NCI-H774 (cell line): ENCODE data around the gene MCF2L.

Source experiments
- DNase-seq: peaks from one replicate; lab custom pipeline; 2025; lab: John Stamatoyannopoulos, UW

MCF2L gene

DNA sequence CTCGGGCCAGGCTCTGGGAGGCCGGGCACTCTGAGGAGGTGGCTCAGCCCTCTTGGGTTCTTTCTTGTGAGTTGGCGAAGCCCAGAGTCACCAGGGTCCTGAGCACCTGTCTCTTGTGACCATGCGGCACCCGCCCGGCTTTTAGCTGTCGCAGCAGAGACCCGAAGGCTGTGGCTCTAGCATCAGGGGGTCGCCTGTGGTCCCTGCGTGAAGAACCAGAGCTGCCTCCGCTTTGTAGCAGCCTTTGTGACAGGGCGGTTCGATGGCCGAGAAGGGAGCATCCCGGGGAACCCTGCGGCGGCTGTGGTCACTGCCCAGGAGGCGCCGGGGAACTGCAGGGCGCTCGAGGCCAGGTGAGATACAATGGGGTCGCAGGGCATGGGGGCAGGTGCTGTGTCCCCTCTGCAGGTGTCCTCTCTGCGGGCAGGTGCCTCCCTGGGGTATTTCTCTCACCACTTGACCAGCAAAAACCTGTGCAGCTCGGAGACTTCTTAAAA is 10.4 kb downstream of the MCF2L start:
- DNase-seq, result no peak

DNA sequence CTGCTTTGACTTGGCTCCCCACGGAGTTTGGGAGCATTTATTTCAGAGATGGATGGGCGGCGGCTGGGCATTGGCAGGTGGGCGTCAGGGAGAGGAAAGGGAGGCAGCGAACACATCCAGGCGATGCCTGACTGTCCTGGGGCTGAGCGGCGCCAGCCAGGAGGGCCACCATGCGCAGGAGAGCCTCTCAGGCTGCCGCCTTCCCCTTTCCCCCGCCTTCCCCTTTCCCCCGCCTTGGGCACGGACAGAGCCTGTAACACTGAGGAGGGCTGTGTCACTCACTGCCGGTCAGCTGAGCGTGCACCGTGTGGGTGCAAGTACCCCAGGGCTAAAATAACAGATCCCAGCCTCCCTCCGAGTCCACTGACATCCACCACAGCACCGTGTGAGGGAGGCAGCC is 11.4 kb downstream of the MCF2L start:
- DNase-seq, result no peak

- no peak for DNase-seq
Measured at GRCh38 chr13:112981451-112981850, 12.4 kb downstream of the MCF2L start.

DNA sequence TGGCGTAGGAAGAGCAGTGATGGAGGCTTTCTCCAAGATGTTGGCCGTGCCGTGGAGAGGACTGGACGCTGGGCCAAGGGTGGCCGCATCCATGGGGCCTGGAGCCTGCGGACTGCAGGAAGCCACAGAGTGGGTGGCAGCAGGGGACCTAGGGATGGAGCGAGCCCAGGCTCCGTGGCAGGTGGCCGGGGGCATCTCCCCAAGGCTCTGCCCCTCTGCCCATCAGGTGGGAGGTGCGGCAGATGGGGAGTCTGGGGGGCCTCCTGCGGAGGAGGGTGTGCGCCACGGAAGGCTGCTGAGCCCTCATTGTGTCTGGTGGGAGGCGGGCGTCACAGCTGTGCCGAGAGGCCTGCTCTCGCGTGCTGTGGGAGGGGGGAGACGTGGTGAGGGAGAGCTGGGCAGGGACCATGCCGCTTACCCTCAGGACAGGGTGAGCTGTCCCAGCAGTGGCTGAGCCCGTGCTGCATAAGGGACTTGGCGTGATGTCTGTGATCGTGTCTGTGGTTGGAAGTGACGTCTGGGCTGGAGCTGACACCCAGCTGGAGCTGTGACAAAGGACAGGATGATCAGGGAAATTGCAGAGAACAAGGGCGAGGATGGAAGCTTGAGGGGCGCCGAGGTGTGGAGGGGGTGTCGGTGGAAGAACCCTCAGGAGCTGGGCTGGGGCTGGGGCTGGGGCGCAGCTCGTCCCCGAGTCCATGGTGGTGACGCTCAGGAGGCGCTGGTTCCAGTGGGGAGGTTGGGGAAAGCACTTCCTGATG is 13.4 kb downstream of the MCF2L start:
- DNase-seq, result no peak

DNA sequence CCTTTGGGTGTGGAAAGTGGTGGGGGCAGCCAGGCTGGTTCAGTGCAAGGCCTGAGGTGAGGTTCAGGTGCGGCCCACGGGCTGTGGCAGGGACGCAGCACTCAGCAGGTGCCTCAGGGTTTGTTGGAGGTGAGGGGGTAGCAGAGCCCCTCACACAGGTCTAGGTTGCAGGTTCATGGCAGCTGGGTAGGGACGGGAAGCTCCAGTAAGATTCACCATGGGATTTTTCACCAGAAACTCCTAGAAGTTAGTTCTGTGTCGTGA is 14.0 kb downstream of the MCF2L start:
- no peak for DNase-seq

- DNase-seq, result peak; percentile 62
Measured at GRCh38 chr13:112983428-112984196, 14.6 kb downstream of the MCF2L start.

DNA sequence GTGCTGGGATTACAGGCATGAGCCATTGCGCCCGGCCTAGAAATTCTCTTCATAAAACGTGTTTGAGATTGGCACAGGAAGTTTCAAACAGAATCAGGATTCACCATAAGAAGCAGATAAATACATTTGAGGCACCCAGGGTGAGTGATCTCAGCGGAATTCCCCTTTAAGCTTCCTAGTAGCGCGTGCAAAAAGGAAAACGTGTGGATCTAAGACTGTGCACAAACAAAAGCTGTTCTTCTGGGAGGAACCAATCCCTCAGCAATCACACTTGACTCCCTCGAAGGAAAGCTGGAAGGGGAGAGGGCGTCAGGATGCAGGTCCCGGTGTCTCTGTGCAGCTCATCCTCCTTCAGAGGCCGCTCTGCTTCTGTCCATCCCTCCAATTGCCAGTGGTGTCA is 15.5 kb downstream of the MCF2L start:
- DNase-seq, result no peak

DNA sequence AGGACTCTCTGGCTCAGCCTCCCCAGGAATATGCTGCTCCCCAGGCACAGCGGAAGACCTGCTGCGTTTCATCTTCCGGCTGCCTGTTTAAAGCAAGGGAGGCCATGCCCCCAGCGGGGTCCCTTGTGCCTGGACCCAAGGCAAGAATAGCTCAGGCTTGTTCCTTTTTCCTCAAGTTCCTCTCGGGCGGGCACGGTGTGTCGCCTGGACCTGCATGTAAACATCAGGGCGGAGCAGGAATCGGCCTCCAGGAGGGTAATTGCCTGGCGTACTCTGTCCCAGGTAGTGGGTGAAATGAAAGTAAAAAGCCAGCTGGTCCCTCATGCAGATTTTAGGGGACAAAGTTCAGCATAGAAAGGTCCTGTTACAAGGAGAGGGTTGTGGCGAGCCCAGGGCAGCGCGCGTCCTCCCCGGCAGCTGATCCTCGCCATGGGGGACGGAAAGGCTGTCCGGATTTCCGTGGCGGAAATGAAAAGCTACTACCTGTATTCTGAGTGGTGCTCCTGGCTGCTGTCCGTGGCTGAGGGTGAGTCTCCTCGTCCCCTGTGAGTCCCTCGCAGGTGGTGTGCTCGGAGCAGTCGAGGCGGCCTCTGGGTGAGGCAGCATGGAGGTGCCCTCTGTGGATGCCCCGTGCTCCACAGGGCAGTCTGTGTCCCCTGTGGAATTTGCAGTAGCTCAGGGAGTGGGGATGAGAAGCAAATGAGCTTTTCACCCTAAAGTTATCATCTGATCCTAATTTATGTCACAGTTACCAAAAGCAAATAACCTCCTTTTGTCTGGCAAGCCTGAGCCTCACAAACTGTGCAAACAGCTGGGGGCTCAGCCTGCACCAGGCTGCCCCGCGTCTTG is 16.2 kb downstream of the MCF2L start:
- DNase-seq, result peak; percentile 71

DNA sequence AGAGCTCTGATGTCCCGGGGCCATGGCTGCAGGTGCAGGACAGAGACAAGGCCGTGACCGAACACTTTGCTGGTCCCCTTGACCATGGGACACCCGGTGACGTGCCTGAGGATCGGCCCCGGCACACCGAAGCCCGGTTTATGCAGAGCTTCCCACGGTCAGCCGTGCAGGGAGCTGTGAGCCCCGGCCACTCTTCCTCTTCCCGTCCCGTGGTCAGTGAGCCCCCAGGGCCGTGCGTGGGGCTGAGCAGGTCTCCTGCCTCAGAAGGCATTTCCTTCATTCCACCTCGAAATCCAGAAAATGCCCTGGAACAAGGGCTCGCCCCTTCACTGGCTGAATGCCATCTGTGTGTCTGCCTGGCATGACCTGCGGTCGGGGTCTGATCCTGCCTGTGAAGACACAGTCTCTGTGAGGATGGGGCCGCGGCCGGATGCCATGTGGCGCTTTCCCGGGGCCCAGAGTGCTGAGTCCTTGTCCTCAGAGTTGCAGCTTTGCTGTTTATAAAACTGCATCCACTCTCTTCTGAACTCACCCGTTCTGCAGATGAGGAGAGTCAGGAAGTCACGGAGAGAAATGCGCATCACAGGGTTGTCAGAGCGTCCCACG is 16.9 kb downstream of the MCF2L start:
- no peak for DNase-seq

DNA sequence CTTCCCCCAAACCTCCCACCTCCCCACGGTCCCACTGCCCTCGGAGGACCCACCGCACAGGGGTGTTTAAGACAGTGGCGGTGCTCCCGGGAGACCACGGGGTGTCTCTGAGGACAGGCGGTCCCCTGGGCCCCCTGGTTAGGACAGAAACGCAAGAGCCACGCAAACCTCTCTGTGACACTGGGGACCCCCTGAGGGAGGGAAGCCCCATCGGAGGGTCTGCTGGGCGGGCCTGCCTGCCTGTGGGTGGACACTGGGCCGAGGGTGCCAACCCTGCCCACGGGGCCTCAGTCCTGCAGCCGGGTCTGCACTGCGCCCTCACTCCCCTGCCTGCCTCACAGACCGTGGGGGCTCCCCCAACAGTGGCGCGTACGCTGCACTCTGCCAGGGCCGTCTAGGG is 17.5 kb downstream of the MCF2L start:
- no peak for DNase-seq

- DNase-seq, result no peak
Measured at GRCh38 chr13:112986946-112987681, 18.1 kb downstream of the MCF2L start.

DNA sequence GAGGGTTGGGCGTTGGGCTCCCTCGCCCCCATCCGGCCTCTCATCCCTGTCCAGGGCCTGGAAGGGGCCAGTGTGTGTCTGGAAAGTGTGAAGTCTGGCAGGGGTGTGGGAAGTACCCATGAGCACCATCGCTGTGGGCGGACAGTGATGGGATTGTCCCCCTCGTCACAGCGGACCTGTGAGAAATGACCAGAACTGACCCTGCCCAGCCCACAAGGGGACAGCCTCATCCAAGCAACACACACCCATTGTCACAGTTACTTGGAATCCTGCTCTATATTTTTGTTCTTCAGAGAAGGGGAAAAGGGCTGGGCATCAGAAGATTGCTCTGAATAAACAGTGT is 18.6 kb downstream of the MCF2L start:
- DNase-seq, result no peak

GRCh38 chr13:112990783-112991182 is 21.8 kb downstream of the MCF2L start:
- peak; percentile 100 for DNase-seq

DNA sequence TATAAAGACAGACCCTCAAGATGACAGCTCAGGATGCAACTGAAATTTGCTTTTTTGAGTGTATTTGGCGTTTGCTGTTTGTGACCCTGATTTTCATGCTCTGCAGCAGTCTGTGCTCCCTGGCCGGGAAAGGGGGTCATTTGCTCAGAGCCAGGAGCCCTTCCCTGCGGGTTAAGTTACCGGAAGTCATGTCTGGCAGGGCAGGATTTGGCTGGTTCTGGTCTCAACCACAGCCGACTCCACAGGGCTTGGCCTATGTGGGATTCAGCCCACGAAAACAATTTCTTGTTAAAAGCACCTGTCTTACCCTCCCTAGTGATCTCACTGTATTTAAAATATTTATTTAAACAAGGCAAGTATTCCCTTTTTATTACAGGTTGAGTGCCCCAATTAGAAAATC is 22.6 kb downstream of the MCF2L start:
- peak; percentile 57 for DNase-seq

GRCh38 chr13:112992931-112993680 is 24.1 kb downstream of the MCF2L start:
- DNase-seq, result no peak

DNA sequence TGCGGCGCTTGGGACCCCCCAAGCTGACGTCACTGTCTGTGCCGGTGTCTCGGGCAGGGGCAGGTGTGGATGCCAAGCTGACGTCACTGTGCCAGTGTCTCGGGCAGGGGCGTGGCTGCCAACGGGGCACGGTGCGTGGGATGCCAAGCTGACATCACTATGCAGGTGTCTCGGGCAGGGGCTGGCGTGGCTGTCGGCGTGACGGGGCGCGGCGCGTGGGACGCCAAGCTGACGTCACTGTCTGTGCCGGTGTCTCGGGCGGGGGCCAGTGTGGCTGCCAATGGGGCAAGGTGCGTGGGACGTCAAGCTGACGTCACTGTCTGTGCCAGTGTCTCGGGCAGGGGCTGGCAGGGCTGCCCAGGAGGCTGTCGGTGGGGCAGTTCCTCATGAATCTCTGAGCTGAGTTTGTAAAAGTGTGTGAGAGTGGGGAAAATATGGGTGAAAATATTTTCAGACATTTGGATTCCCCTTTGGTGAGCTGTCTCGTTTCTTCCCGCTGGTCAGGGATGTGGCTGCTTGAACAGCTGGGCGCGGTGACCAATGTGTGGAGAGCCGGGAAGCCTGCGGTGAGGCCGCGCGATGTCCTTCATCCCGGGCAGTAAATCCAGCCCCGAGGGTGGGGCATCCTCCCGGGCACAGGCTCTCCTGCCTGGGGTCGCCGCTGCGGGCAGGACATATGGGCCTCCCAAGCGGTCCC is 25.2 kb downstream of the MCF2L start:
- no peak for DNase-seq

GRCh38 chr13:112994781-112995355 is 25.9 kb downstream of the MCF2L start:
- DNase-seq, result no peak

- DNase-seq, result peak; percentile 41
Measured at GRCh38 chr13:112995395-112996191, 26.6 kb downstream of the MCF2L start.

GRCh38 chr13:112996671-112997091 is 27.7 kb downstream of the MCF2L start:
- no peak for DNase-seq
